ENCODE measurements around the gene JPT2. TPM values are rescaled to one million over a fixed set of nuclear protein-coding genes. Genes with fewer than 3 reads are reported as not detected.

The JPT2 gene
- 54.4 and 71.2 TPM in 2 replicates for total RNA-seq (2014; rRNA removed; shearing (Covaris generic))

DNA sequence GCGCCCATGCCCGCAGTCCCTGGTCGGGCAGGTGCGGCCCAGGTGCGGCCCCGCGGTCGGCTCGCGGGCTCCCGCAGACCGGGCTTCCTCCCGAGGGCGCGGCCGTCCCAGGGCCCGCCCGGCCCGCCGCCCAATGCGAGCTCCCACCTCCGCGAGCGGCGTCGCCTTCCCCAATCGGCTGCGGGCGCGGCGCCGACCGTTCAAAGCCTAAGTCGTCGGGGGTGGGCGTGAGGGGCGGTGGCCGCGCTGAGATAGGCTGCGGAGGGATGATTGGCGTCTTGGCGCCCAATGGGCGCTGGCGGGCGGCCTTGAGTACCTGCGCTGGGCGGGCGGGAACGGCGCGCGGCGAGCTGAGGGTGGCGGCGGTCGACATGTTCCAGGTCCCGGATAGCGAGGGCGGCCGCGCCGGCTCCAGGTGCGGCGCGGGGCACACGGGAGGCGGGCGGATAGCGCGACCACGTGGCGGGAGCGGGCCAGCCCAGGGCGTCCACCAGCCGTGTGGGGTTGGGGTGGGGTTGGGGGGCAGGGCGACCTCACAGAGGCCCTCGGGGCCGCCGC is at the start of gene JPT2:
TSS of gene JPT2 (plus strand) at position 338 of the 558 bp plus-strand sequence. CDS start at position 372, 34 bp downstream.
- peak; percentile 94 for DNase-seq (ENCODE audit: low spot score)

DNA sequence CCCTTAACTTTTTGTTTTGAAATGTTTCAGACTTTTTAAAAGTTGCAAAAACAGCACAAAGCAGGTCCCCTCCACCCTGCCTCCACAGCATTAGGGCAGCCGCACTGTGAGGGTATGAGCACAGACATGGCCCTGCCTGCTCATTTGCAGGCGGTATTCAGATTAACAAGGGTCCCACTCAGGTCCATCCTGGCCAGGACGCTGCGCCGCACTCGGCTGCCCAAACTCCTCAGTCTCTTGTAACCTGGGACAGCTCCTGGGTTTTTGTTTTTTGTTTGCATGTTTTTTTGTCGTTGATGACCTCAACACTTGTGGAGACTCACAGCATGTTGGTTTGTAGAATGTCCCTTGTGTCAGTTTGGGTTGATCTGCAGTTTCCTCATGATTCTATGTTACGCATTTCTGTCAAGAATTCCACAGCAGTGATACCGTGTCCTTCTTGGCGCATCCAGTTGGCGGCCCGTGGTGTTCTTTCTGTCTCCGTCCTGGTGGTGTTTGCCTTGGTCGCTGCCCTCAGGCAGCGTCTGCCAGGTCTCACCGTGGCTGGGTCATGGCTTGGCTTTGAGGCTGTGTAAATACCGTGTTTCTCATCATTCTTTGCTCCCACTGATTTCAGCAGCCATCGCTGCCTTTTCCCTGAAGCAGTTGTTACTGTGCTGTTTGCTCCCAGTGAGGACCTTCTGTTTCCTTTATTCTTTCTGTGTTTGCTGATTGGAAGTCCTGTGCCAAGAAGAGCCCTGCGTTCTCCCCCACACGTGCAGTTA is 47.4 kb upstream of the JPT2 start:
- DNase-seq (ENCODE audit: low spot score) = no peak

- no peak for DNase-seq (ENCODE audit: low spot score)
Measured at GRCh38 chr16:1631230-1631629, 46.8 kb upstream of the JPT2 start.

DNA sequence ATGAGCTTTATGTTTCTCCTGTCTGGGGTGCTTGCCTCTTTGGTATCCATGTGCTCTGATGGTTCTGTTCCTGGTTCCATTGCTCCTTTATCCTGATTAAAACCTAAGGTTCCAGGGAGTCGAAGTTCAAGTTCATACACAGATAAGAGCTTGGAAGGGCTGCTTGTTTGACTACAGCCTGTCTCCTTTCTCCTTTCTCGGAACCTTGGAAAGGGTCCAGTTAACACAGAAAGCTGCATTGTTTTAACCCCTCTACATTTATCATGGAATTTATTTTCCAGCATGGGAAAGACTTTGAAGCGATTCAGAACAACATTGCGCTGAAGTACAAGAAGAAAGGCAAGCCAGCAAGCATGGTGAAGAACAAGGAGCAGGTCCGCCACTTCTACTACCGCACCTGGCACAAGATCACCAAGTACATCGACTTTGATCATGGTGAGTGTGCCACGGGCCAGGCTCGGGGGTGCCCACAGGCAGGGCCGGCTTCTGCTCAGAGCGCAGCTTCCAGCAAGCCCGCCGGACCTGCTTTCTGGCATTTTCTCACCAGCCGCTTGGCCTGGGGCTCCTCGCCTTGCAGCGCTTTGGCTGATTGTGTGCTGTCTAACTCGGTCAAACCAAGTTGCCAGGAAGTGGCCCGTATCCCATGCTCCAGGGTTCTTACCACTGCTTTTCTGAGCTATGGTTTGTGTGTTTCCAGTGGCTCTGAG is 46.0 kb upstream of the JPT2 start:
- DNase-seq (ENCODE audit: low spot score) = no peak

GRCh38 chr16:1632638-1632970 is 45.5 kb upstream of the JPT2 start:
- DNase-seq (ENCODE audit: low spot score) = no peak

- DNase-seq (ENCODE audit: low spot score) = no peak
Measured at GRCh38 chr16:1633310-1633709, 44.8 kb upstream of the JPT2 start.

DNA sequence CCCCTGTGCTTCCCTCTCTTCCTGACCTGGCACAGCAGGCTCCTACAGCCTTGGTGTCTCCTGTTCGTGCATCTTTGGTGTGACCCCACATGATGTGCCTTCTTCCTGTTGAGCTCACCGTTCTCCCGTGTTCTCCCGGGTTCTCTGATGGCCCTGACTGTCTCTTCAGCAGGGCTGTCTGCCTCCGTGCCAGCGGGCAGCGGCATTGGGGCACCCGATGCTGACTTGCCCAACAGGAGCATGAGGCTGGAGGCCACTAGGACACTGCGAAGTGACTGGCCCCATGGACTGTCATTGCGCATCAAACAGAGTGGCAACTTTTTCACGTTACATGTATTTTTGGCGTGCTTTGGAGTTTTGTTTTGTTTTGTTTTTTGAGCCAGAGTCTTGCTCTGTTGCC is 43.5 kb upstream of the JPT2 start:
- DNase-seq (ENCODE audit: low spot score) = no peak

DNA sequence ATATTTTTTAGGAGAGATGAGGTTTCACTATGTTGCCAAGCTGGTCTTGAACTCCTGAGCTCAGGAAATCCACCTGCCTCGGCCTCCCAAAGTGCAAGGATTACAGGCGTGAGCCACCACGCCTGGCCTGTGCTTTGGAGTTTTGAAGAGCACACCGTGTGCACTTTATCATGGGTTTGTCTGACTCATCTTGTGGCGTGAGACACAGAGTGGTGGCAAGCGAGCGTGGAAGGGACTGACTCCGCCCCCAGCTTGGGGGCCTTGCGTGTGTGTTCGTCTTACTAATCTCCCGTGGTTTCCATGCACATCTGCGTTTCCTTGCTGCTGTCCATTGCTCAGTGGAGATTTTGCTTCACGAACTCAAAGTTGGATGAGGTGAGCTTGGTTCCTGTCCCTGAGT is 43.0 kb upstream of the JPT2 start:
- DNase-seq (ENCODE audit: low spot score) = no peak

DNA sequence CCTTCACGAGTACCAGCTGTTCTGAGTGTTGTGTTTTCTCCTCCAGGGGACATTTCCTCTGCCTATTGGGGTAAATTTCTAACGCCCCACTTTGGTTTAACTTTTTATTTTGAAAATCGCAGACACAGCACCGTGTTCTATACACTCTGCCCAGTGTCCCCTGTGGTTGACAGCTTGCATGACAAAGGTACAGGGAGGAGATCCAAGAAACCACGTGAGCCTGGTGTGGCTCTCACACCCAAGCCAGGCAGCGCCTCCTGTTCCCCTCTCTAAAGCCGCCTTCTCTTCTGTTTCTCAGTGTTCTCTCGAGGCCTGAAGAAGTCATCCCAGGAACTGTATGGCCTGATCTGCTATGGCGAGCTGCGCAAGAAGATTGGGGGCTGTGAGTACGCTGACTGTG is 40.6 kb upstream of the JPT2 start:
- DNase-seq (ENCODE audit: low spot score) = no peak

DNA sequence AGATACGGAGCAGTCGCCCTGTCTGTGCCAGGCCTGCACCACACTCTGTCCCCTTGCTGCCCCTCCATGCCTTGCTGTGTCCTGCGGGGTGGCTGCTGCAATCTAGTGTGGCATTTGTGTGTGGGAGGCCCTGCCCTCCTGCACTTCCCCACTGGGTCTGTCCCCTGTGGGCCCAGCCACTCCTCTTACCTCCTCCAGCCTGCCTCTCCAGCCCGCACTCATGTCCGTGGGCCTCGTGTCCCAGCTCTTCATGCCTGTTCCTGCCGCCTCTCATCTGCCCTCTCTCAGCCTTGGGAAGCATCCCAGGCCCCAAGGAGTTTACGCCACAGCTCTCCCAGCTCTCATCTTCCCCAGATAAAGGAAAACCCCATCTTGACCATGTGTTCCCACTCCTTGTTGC is 39.3 kb upstream of the JPT2 start:
- no peak for DNase-seq (ENCODE audit: low spot score)

DNA sequence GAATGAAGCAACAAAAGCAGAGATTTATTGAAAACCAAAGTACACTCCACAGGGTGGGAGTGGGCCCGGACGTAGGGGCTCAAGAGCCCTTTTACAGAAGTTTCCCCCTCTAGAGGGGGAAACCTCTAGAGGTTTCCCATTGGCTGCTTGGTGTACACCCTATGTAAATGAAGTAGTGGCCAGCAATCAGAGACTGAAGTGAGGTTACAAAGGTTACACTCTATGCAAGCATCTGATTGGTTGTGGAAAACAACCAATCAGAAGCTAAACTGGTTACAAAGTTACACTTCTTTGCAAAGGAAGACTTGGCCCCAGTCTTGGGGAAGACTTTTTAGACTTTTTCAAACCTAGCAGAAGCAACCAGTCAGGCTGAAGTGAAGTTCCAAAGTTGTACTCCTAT is 38.8 kb upstream of the JPT2 start:
- no peak for DNase-seq (ENCODE audit: low spot score)

DNA sequence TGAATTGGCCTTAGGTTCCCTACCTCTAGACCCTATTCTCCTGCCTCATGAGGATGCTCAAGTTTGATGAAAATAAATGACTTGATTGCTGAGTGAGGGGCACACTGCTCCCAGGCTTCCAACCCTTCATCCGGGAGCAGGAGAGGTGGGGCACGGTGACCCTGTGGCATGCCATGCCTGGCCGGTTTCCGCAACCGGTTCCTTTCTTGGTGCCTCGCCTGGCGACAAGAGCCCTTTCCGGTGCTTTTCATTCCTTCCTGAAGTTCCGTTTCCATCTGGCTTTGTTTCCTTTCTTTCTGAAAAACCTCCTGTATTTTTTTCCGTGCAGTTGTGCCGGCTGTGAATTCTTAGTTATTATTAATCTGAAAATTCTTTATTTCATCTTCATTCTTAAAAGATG is 38.2 kb upstream of the JPT2 start:
- DNase-seq (ENCODE audit: low spot score) = no peak

DNA sequence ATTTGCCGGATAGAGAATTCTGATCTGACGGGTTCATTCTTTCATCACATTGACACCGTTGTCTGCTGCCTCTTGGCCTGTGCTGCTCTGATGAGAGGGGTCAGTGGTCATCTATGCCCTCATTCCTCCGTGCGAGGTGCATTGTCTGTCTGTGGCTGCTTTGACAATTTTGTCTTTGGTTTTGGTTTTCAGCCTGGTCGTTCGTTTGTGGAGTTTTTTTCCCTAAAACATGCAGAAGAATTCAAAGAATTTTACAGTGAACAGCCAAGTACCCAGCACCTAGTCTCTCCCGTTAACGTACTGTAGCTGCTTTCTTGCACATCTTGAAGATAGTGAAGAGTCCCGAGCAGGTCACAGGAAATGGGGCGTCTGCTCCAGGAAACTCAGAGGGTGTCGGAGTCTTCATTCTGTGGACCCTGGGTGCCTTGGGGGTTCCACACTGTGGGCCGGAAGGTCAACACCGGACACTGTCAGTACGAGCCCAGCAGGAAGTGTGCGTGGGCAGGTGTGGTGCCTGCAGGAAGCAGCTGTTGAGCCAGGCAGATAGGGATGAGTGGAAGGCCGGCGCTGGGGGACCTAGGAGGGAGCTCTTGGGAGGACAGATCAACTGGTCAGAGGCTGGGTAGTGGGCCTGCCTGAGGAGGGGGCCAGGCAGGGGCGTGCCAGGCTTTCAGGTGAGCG is 37.7 kb upstream of the JPT2 start:
- no peak for DNase-seq (ENCODE audit: low spot score)

- no peak for DNase-seq (ENCODE audit: low spot score)
Measured at GRCh38 chr16:1641261-1641660, 36.8 kb upstream of the JPT2 start.

GRCh38 chr16:1642148-1642547 is 35.9 kb upstream of the JPT2 start:
- DNase-seq (ENCODE audit: low spot score) = no peak

- DNase-seq (ENCODE audit: low spot score) = no peak
Measured at GRCh38 chr16:1642753-1643152, 35.3 kb upstream of the JPT2 start.

DNA sequence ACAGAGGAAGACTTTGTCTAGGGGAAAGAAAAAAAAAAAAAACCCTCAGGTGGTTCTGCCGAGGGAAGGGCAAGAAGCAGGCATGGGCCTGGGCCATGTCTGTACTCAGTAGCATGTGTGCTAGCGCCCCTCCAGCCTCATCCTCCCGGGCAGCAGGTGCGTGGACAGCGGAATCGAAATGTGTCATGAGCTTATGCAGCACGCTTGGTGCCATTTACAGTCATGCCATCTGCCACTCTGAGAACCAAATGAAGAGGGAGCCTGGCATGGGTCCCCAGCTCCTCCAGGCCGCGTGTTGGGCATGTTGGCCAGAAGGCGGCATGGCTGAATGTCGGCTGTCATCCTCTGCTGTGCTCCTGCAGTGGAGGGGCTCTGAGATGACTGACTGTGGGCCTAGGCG is 34.6 kb upstream of the JPT2 start:
- DNase-seq (ENCODE audit: low spot score) = no peak

- DNase-seq (ENCODE audit: low spot score) = peak; percentile 49
Measured at GRCh38 chr16:1645914-1646525, 32.1 kb upstream of the JPT2 start.

GRCh38 chr16:1647856-1648255 is 30.2 kb upstream of the JPT2 start:
- DNase-seq (ENCODE audit: low spot score) = no peak

- no peak for DNase-seq (ENCODE audit: low spot score)
Measured at GRCh38 chr16:1650131-1650530, 27.9 kb upstream of the JPT2 start.

GRCh38 chr16:1651094-1651973 is 26.7 kb upstream of the JPT2 start:
- DNase-seq (ENCODE audit: low spot score) = no peak
